ENCODE data around the gene STK4.
"Not testable (repeated sequence)": the region's sequence is repeated elsewhere in the genome, so short reads cannot be mapped to it uniquely, and the experiment has no call there.

Gene STK4

DNA sequence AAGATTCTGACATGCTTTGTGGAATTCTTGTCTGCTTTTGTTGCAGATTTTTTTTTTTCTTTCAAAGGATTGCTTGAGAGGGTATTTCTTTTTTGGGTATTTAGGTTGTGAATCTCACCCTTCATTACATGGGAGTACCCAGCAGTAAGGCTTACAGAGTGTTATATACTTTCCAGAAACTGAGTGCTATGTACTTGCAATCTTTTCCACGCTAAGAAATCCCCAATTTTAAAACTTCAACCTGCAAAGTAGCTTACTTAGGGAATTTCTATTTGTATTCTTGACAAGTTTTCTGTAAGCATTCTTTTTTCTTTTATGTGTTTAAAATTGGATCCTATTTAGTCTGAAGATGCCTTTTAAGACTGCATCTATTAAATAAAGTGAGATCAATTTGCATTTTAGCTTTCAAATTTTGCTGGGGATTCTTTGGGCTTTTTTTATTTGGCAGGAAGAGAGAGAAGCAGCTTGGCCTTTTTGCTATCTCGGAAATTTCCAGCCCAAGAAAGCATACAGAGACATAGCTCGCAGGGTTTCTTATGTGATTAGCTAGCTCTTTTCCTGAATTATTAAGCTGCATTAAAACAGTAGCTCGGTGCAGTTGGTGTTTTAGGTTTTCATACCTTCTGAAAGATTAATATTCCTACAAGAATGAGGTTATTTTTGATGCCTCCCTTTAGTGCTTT lies 92.0 kb downstream of the STK4 start:
- no peak for DNase-seq

DNA sequence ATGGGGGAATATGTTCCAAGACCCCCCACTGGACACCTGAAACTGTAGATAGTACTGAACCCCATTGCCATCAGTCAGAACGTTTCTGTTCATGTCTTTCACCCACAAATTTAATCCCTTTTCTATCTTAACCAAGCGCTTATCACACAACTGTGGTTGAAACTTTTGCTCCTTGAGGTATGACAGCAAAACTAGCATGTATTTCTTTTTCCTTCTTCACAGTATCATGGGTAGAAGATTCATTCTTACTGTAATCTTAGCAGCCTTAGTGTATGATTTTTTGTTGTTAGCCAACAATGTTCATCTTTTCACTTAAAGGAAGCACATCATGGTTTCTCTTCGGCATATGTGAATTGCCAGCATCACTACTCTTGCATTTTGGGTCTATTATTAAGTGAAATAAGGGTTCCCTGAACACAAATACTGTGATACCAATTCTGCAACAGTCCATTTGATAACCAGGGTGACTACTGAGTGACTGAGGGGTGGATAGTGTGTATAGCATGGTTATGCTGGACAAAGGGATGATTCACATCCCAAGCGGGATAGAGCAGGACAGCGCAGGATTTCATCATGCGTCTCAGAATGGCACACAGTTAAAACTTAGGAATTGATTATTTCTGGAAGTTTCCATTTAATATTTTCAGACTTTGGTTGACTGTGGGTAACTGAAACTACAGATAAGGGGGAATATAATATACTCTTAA lies 92.9 kb downstream of the STK4 start:
- no peak for DNase-seq

DNA sequence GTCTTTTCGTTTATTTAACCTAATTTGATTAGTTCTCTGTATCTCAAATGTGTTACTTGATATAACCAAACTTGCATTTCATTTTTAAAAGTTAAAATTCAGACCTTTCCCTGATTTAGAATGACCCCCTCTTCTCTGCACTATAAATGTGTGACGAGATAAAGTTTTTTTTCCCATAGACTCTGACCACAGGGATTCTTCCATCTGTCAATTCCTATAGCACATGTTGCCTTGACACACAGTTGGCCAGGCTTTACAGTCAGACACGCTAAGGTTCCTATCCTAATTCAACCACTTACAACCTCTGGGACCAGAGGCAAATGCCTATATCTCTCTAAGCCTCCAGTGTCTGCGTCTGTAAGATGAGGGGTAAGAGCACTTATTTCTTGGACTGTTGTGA lies 94.0 kb downstream of the STK4 start:
- no peak for DNase-seq

DNA sequence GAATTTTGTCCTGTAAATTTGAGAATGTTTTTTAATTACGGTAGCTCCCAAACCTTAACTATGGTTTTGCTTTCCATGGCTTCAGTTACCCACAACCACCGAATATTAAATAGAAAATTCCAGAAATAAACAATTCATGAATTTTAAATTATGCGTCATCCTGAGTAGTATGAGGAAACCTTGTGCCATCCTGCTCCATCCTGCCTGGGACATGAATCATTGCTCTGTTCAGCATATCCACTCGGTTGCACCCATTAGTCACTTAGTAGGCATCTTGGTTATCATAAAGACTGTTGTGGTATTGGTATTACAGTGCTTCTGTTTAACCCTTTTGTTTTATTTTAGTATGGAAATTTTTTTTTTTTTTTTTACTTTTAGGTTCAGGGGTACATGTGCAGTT lies 94.9 kb downstream of the STK4 start:
- no peak for DNase-seq

DNA sequence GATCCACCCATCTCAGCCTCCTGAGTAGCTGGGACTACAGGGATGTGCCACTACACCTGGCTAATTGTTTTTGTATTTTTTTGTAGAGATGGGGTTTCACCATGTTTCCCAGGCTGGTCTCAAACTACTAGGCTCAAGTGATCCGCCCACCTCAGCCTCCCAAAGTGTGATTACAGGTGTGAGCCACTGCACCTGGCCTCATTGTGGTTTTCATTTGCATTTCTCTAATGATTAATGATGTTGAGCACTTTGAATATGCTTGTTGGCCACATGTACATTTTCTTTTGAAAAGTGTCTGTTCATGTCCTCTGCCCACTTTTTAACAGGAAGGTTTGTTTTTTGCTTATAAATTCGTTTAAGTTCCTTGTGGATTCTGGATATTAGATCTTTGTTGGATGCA lies 96.8 kb downstream of the STK4 start:
- DNase-seq: not testable (repeated sequence)

DNA sequence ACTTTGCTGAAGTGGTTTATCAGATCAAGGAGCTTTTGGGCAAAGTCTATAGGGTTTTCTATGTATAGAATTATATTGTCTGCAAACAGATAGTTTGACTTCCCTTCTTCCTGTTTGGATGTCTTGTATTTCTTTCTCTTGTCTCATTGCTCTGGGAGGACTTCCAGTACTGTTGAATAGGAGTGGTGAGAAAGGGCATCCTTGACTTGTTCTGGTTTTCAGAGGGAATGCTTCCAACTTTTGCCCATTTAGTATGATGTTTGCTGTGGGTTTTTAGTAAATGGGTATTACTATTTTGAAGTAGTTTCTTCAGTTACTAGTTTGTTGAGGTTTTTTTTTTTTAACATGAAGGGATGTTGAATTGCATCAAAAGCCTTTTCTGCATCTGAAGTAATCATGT lies 98.5 kb downstream of the STK4 start:
- DNase-seq: no peak

DNA sequence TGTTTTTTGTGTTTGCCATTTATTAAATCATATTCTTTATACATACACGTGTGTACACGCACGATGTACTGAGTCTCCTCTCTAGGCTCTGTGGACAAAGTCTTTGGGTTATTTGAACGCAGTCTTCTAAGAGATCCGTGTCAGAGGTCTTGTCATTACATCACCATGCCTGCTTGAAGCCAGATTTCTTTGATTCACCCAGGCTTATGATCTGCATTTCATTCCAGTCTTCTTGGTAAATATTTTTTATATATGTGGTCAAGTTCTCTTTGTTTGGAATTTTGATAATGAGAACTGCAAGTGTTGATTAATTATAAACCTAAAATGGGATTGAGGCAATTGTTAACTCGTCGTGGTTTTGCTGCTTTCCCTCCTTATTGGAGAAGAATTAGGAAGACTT lies 100.1 kb downstream of the STK4 start:
- DNase-seq: no peak

DNA sequence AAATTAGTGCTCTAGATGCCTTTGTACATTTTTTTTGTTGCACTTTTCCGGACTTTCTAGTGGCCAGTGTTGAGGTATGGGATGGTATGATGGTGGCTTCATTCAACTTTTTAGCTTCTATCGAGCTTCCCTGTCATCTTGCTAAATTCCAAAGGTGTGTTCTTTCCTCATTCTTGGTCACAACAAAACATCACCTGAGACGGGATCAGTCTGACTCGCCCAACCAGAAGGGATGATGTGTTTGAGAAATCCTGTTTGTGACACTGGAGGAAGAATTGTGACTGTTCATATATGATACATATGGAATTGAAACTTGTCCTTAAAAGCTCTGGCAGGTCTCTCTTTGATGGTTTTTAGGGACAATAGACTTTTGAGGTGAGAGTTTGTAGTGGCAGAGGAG lies 100.8 kb downstream of the STK4 start:
- DNase-seq: no peak

DNA sequence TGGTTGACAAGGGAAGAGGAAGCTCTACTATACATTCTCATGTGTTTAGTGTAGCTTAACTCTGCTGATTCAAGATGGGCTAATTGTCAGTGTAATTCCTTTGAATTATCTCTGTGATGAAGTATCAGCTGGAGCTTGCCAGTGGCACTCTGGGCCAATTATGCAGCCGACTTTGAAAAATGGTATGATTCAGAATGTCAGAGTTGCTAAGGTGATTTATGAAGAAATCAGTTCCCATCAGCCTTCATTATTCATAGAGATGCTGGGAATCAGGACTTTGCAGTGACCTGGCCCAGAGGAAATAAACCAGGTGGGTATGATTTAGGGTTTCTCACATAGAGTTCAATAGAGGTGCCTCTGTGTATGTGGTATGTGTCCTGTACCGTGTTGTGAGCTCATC lies 101.2 kb downstream of the STK4 start:
- DNase-seq: no peak

DNA sequence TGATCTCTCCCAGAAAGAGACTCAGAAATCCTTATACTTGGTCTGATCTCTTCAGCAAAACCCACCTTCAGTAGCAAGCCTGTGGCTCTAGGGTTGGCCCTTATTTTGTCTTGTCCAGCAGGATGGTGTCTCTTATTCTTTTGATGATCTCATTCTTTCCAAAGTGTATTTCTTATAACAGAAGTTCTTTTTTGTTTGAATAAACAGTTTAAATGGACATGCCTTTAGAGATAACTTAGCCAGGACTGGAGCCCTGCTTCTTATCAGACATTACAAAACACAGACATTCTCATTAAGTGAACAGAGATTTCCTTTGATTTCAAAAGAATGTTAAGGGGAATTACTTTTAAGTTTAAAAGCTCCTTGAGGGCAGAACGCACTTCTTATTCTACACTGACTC lies 102.9 kb downstream of the STK4 start:
- DNase-seq: no peak

DNA sequence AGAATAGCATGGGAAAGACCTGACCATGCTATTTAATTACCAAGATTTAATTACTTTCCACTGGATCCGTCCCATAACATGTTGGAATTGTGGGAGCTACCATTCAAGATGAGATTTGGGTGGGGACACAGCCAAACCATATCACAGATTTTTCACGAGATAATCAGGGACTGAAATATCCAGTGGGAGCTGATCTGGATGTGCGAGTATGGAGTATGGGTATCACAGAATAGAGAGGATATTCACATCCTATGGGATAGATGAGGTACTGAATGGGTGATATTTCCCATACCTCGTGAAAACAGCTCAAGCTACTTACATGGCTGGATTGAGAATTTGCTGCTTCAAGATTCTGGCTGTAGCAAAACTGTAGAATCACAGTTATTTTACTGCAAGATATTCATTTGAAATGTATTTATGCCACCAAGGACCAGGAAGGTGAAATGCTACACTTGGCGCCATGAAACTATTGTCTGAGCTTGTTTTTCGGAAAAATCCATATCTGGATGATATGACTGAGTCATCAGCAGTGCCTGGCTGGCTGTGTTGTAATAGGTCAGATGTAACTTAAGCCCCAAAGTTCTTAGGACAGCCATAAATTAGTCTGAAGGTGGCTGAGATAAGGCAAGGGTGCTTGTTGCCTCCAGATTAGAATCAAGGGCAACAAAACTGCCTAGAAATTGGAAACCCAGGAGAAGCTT lies 104.8 kb downstream of the STK4 start:
- DNase-seq: no peak

DNA sequence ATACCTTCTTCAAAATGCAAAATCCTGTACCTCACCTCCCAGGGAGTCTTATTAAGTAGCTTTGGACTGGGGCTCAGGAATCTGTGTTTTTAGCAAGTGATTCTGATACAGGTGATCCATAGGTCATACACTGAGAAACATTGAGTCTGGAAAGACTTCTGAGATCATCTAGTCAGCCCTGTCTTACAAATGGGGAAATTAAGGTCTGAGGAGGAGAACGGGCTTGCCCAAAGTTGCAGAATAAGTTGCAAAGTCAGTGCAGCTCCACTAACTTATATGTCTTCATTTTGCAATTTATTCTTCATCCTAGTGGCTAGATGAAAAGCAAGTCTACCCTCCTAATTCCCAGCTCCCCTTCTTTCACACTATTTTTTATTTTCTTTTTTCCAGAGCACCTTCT lies 105.8 kb downstream of the STK4 start:
- no peak for DNase-seq

DNA sequence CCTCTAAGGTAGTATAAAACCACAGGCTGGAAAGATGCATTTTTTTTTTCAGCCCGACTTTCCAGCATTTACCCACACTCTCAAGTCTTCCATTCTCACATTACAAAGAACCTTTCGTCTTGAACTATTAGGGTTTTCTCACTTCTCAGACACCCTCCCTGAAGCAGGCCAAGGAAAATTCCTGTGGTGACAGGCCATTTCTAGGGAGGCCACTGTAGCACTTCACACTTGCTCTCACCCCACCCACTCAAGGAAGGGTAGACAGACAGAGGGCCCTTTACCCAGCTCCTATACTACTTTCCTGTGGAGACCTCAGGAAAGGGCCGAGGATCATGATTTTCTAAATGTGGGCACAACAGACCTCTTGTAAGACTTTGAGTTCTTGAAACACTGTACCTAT lies 106.9 kb downstream of the STK4 start:
- no peak for DNase-seq

DNA sequence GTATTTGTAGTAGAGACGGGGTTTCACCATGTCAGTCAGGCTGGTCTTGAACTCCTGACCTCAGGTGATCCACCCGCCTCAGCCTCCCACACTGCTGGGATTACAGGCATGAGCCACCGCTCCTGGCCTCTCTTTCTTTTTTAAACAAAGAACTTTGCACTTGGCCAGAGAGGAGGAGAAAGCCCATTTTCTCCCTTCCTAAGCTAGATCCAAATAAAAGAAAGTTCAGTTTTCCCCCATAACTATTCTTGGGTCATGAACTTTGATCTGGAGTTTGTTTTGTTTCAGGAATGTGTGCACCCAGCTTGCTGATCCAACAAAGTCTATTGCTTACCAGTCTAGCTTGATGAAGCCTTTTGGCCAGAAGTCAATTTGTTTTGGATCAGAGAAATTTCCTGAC lies 111.2 kb downstream of the STK4 start:
- DNase-seq: no peak

DNA sequence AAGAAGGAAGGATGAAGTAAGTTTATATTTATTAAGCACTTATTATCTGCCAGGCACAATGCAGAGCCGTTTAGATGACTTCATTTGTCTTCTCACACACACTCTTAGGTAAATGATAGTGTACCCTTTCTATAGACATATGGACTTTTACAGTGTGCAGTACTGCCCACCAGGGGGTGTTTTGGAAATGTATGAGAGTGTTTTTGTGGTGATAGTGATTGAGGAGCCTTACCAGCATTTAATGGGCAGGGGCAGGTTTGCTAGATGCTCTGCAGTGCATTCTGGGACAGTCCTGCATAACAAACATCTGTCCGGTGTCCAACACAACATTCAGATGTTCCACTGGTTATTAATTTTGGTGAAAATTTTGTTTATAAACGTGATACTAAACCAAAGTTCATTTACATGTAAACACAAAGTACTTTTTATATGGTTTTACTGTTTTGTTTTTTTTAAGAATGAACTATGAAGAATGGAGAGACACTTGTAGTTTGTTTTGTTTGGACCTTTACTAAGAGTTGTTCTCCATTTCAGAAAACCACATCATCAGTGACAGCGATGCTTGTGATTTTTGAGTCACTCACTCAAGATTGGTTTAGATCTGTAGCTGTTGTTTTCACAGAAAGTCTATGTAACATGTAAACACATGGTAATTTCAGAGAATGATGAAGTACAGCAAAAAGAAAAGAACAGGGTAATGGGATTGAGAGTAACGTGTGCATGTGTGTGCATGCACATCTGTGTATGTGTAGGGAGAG lies 114.7 kb downstream of the STK4 start:
- DNase-seq: no peak

DNA sequence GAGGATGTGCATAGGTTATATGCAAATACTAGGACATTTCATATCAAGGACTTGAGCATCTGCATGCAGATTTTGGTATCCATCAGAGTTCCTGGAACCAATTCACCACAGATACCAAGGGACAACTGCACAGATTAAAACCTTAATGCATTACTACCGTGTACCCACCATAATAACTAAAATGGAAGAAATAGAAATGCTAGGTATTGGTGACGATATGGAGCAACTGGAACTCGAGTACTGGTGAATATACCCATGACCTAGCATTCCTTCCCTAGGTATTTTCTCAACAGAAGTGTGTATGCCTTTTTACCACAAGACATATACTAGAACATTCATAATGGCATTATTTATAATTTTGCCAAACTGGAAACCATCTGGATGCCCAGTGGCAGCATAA lies 116.2 kb downstream of the STK4 start:
- no peak for DNase-seq

DNA sequence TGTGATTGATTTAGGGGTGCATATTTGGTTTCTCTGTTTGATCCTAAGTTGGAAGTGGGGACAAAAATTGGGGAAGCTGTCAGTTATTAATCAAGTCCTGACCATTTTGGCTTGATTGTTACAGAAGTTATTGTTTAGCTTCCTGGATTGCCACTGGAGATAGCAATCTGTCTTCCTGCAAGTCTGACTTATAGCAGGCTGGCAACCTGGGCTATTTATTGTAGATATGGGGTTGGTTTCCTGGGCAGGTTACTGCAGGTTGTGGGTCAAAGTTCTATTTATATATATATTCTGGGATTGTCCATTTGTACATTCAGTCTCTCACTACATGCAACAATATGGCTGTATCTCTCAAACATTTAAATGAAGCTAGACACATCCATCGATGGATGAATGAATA lies 116.8 kb downstream of the STK4 start:
- DNase-seq: no peak

DNA sequence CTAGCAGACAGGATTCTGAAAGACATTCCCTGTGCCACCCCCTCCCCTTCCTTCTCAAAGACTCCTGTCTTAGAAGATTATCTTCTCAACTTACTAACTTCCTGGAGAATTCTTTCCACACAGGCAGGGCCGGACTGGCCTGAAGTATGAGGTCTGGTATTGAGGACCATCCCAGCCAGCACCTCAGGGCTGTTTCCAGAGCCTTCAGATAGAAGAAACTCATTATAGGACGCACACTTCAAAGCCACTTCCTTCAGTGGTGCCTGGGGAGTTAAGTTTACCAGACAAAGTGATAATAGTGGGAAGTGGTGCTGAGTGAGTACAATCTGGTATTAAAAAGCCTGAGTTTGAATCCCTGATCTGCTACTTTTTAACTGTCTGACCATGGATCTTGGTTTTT lies 119.0 kb downstream of the STK4 start:
- no peak for DNase-seq

DNA sequence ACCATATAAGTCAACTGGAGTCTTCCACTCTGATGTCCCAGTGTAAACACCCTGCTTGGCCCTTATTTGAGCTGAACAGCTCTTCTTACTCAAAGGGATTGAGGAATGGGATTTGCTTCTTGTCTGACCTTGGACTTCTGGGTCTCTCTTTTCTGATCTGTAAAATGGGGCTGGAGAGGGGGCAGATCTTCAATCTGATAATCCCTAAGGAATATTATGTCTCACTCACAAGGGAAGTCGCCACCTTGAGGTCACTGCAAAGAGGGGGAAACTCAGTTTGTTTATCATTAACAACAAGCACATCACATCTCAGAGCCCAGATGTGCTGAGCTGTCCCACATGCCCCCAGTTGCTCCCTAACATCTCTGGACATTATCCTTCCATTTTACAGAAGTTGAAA lies 119.6 kb downstream of the STK4 start:
- no peak for DNase-seq

DNA sequence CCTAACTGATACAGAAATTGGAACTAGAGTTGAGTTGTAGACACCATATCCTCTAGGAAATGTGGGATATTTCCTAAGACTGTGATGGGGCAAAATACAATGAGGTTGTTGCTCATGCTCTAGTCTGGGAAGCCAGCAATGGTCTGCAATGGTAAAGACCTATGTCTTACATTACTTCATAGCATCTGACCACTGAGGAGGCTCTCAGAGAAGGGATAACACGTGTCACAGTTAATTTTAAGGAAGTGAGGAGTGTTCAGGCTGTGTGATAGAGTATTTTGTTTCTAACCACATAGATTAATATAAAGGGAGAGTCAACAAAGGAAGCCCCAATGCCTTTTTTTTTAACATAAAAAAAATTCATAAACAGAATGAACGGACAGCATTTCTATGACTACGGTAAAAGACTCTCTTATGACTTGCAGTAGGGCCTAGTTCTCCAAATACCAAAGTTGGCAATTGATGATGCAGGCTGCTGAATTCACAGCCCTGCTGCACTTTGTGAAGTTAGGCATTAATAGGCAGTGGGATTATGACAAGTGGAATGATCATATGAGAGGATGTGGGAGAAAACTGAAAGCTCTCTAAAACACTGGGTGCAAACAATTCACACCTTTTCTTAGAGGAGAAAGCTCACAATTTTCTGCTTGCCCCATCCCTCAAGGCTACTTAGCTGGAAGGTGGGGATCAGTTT lies 120.9 kb downstream of the STK4 start:
- no peak for DNase-seq

DNA sequence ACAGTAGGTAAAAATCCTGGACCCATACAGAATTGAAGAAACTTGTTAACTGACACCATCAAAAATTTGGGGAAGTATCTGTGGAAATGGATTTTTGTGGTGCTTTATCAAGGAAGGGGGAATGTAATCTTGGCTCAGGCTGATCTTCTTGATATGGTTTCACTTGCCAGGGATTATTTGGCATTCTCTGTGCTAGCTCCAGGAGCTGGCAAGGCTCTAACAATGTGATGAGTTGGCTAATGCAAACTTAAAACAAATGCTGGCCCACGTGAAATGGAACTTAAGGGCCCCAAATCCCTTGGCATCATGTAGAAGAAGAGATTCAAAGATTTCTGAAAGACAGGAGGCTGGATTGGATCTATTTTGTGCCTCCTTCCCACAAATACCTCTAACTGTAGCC lies 121.5 kb downstream of the STK4 start:
- no peak for DNase-seq

DNA sequence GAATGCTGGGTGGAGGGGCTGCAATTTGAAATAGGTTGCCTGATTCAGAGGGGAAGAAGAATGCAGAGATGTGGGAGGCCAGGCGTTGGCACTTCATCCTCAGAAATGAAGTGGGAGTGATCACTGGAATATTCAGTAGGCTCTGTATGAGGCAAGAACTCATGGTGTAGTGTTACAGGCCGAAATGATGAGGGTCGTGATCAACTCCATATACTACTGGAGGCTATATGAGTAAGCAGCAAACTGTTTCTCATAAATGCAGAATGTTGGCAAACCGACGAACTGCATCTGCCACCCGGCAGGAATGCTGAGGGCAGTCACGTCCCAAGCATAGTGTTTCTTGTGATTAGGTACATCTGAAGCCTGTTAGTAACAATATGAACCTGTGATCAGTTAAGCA lies 121.9 kb downstream of the STK4 start:
- DNase-seq: no peak

DNA sequence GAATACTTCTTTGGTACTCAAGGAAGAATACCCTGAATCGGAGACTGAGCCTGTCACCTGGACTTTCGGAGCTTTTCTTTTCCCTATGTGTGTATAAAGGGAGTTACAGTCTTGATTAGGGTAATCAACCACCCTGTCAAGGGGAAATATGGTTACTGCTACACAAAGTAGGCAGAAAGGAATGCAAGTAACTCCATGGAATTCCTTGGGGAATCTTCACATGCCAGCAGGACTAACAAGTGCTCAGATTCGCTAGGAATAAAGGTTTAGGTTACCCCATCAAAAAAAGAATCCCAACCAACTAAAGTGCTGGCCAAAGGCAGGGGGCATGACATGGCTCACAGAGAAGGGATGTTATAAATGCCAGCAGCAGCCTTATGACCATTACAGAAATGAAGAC lies 124.2 kb downstream of the STK4 start:
- DNase-seq: no peak
